Spleen (tissue), 11 donors: Measurements from ENCODE around the gene UNC119. TPM values are rescaled to one million over a fixed set of nuclear protein-coding genes. Genes with fewer than 3 reads are reported as not detected.
A peak's percentile ranks its signal among the peaks of the same experiment; 100 is the strongest.

Source experiments
- DNase-seq: peaks from one replicate; pipeline ENCODE4 v3.0.0-alpha.2; 2020
- H3K27ac ChIP-seq, 8 donors: fragments of 200-600 bp; sonication (generic) in 7 of 8; 1 replicate in 4 of 8; 2 replicates in 4 of 8; pipeline versions ENCODE4 v1.5.0 to v1.8.0; 2016 to 2021; ENCODE audit warnings: inconsistent platforms in 4 of 8, mild to moderate bottlenecking in 4 of 8, moderate library complexity in 1 of 8
- H3K27me3 ChIP-seq, 7 donors: fragments of 200-600 bp; sonication (generic) in 6 of 7; replicated peaks in 1 of 7; 1 replicate in 4 of 7; 2 replicates in 3 of 7; pipeline versions ENCODE4 v1.5.0 to v1.8.0; 2016 to 2021; ENCODE audit warnings: inconsistent platforms in 3 of 7, mild to moderate bottlenecking in 1 of 7
- H3K36me3 ChIP-seq, 6 donors: fragments of 200-600 bp; sonication (generic) in 5 of 6; 1 replicate in 4 of 6; 2 replicates in 2 of 6; pipeline versions ENCODE4 v1.5.0 to v1.8.0; 2016 to 2021; ENCODE audit warnings: inconsistent platforms in 2 of 6
- H3K4me1 ChIP-seq, 6 donors: fragments of 200-600 bp; sonication (generic) in 5 of 6; 1 replicate in 3 of 6; 2 replicates in 3 of 6; pipeline versions ENCODE4 v1.5.0 to v1.8.0; 2016 to 2021; ENCODE audit warnings: inconsistent platforms in 3 of 6
- H3K4me3 ChIP-seq, 8 donors: fragments of 200-600 bp; sonication (generic) in 7 of 8; 1 replicate in 4 of 8; 2 replicates in 4 of 8; pipeline versions ENCODE4 v1.5.0 to v1.8.0; 2016 to 2021; ENCODE audit warnings: inconsistent platforms in 4 of 8, mild to moderate bottlenecking in 4 of 8, moderate library complexity in 2 of 8
- H3K9me3 ChIP-seq, 8 donors: fragments of 200-600 bp; sonication (generic) in 7 of 8; 1 replicate in 4 of 8; 2 replicates in 4 of 8; pipeline versions ENCODE4 v1.5.0 to v1.8.0; 2016 to 2021; ENCODE audit warnings: inconsistent platforms in 4 of 8
- CTCF ChIP-seq, 11 experiments: fragments of 200-600 bp in 7 of 11; fragments of 450-650 bp in 4 of 11; sonication (generic) in 4 of 11; IDR thresholded peaks in 8 of 11; conservative IDR thresholded peaks in 3 of 11; 1 replicate in 7 of 11; 2 replicates in 4 of 11; pipeline versions ENCODE4 v1.4.0 to v1.8.0; 2016 to 2021; ENCODE audit warnings: antibody characterized with exemption in 11 of 11, inconsistent platforms in 4 of 11, mild to moderate bottlenecking in 1 of 11
- POLR2A ChIP-seq, 3 donors: fragments of 450-650 bp; IDR thresholded peaks; one replicate each; pipeline ENCODE4 v1.5.1; 2017; ENCODE audit warnings: antibody characterized with exemption in 3 of 3, mild to moderate bottlenecking in 1 of 3
- POLR2AphosphoS5 ChIP-seq, 3 donors: sonication (generic); formaldehyde crosslinking; IDR thresholded peaks; one replicate each; pipeline ENCODE4 v1.5.1; 2017; ENCODE audit warnings: antibody characterized with exemption in 3 of 3
- WGBS, 5 donors: extraction: QIAGEN DNeasy Blood & Tissue Kit in 3 of 5; methylation state at CpG; one replicate each; pipeline versions ENCODE4 v1.1.5 to v1.1.7; 2013 to 2018; 5-methylcytosine and 5-hydroxymethylcytosine counted together
- intact Hi-C: fragments of 100-400 bp; cut with DNase I; formaldehyde crosslinking; loops from one replicate; pipeline ENCODE4 v1.15.0; 2023; ENCODE audit warnings: low total_unique reads
- polyA plus RNA-seq, 3 donors: library from polyadenylated mRNA; stranded (reverse); fragments of 200-250 nt; gene quantifications; one replicate each; pipeline ENCODE4 v1.2.1, GENCODE V29; 2013
- total RNA-seq, 7 donors: library from RNA; depleted of rRNA in 3 of 7; stranded (reverse); fragments of >200 nt in 3 of 7; fragmentation: NEBNext Ultra II Directional in 4 of 7; extraction: Animal tissue kit (Norgen Biotek cat#: 25700) in 4 of 7; gene quantifications; one replicate each; pipeline versions ENCODE4 v1.1.0 to v1.2.1, GENCODE V29; 2016 to 2021
- donor health status: healthy with polysubstance abuse.
- donor health status: DM: no; HTN: no; CAD: no; lungs with moderate emphysema.
- donor health status: DM: no; HTN: no; CAD: no.
- donor health status: Bipolar disorder and iron deficiency.
- donor health status: healthy.
- donor health status: DM: no; HTN: no; CAD: no.
- donor health status: DM: yes; HTN: yes; CAD: no.

UNC119 gene
- total and polyA plus RNA-seq, 10 donors: 41.5 to 76.0 (median 62.4) TPM

GRCh38 chr17:28575126-28575795 lies 22.8 kb upstream of the UNC119 start:
- no peaks in the 10 kb centered on the region for H3K27me3 ChIP-seq
- peaks cover 0 to 31% (median 0%) of the 10 kb centered on the region in 6 donors for H3K36me3 ChIP-seq
- intact Hi-C loops: no loop called here
- peak overlapping the region in 1 of 8 donors; percentile 16 for H3K4me3 ChIP-seq
- peaks cover 14 to 53% (median 34%) of the 10 kb centered on the region in 6 donors for H3K4me1 ChIP-seq
- DNase-seq: no peak
- no peak overlapping the region for H3K27ac ChIP-seq
- TF ChIP-seq POLR2A (IDR thresholded peaks at IDR 0.05) (no peak), POLR2AphosphoS5 (IDR thresholded peaks at IDR 0.05) (no peak), CTCF (IDR thresholded peaks at IDR 0.05 in 8 of 11, conservative IDR thresholded peaks at IDR 0.05 in 3 of 11) (no peak)
- 92 to 96% (median 96%) methylated on average over 14 of the region's 14 CpGs for WGBS, 5 donors
- no peaks in the 10 kb centered on the region for H3K9me3 ChIP-seq

GRCh38 chr17:28574526-28574925 lies 22.1 kb upstream of the UNC119 start:
- Histone ChIP-seq H3K9me3 (no peaks in the 10 kb centered on the region), H3K36me3 (peaks cover 0 to 26% (median 0%) of the 10 kb centered on the region in 6 donors), H3K27ac (no peak overlapping the region), H3K27me3 (no peaks in the 10 kb centered on the region), H3K4me3 (no peak overlapping the region), H3K4me1 (peaks cover 19 to 60% (median 42%) of the 10 kb centered on the region in 6 donors)
- peak in 1 of 11 experiments; percentile 16 for TF ChIP-seq CTCF (IDR thresholded peaks at IDR 0.05 in 8 of 11, conservative IDR thresholded peaks at IDR 0.05 in 3 of 11)
- no peak for TF ChIP-seq POLR2A (IDR thresholded peaks at IDR 0.05)
- 90 to 96% (median 93%) methylated on average over 7 of the region's 7 CpGs for WGBS, 5 donors
- no peak for DNase-seq
- intact Hi-C loops: no loop called here

- Histone ChIP-seq H3K36me3 (peaks cover 0 to 21% (median 0%) of the 10 kb centered on the region in 6 donors), H3K4me3 (no peak overlapping the region), H3K27ac (no peak overlapping the region), H3K9me3 (no peaks in the 10 kb centered on the region), H3K4me1 (peaks cover 19 to 65% (median 47%) of the 10 kb centered on the region in 6 donors), H3K27me3 (no peaks in the 10 kb centered on the region)
- intact Hi-C loops: no loop called here
- no peak for DNase-seq
- WGBS, 5 donors: 94 to 100% (median 98%) methylated on average over 3 to 6 of the region's 6 CpGs
- TF ChIP-seq CTCF (IDR thresholded peaks at IDR 0.05 in 8 of 11, conservative IDR thresholded peaks at IDR 0.05 in 3 of 11) (no peak), POLR2AphosphoS5 (IDR thresholded peaks at IDR 0.05) (no peak), POLR2A (IDR thresholded peaks at IDR 0.05) (no peak)
These were observed 21.6 kb upstream of the UNC119 start for GRCh38 chr17:28573966-28574480.

- Histone ChIP-seq H3K9me3 (no peaks in the 10 kb centered on the region), H3K27ac (no peak overlapping the region), H3K36me3 (peaks cover 0 to 16% (median 0%) of the 10 kb centered on the region in 6 donors), H3K27me3 (no peaks in the 10 kb centered on the region), H3K4me1 (peaks cover 22 to 70% (median 52%) of the 10 kb centered on the region in 6 donors), H3K4me3 (no peak overlapping the region)
- DNase-seq: no peak
- TF ChIP-seq CTCF (IDR thresholded peaks at IDR 0.05 in 8 of 11, conservative IDR thresholded peaks at IDR 0.05 in 3 of 11) (no peak), POLR2A (IDR thresholded peaks at IDR 0.05) (no peak), POLR2AphosphoS5 (IDR thresholded peaks at IDR 0.05) (no peak)
- WGBS, 5 donors: 96 to 100% (median 97%) methylated on average over 6 to 9 of the region's 9 CpGs
- intact Hi-C loops: no loop called here
These were observed 21.1 kb upstream of the UNC119 start for GRCh38 chr17:28573521-28573920.
